DND-41 (cell line): ENCODE data around the gene SNX9.

ENCODE experiments used
- CTCF ChIP-seq: IDR thresholded peaks from 2 replicates; pipeline ENCODE4 v1.5.1; 2012; ENCODE audit warnings: borderline replicate concordance, low read length, moderate library complexity, mild to moderate bottlenecking; ENCODE audit not compliant: poor library complexity, severe bottlenecking; ENCODE audit errors: extremely low read depth
- EZH2 ChIP-seq: IDR thresholded peaks from 3 replicates; pipeline ENCODE4 v1.6.1; 2012; ENCODE audit warnings: borderline replicate concordance, low read depth, mild to moderate bottlenecking, moderate library complexity, low read length, inconsistent platforms; ENCODE audit not compliant: severe bottlenecking

- TF ChIP-seq CTCF, result peak; percentile 76
- no peak for TF ChIP-seq EZH2
Observed at GRCh38 chr6:157946865-157947532, 124.0 kb downstream of the SNX9 start.
